ENCODE measurements around the gene MAP2K2.

The MAP2K2 gene

DNA sequence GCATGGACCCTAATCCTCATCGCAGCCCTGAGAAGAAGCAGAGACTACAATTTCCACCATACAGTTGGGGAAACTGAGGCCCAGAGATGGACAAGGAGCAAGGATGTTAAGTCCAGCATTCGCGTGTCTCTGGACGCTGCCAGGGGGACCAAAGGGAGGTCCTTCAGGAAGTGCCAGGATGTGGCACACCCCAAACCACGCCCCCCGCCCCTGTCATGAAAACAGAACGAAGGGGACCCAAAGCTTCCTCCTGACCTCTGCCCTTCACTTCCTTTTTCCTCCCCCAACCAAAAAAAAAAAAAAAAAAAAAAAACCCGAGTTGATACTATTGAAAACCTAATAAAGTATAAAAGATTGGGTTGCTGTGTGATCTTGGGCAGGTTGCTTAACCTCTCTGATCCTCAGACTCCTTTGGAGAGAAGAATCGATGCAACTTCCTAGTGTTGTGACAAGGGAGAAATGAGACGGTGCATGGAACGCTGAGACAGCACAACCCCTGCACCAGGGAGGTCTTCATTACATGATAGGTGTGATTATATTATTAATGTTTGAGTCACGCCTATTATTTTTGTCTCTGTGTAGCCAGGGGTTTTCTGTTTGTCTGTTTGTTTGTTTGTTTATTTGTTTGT is 54.5 kb downstream of the MAP2K2 start:
- TF ChIP-seq, protein P1, sequence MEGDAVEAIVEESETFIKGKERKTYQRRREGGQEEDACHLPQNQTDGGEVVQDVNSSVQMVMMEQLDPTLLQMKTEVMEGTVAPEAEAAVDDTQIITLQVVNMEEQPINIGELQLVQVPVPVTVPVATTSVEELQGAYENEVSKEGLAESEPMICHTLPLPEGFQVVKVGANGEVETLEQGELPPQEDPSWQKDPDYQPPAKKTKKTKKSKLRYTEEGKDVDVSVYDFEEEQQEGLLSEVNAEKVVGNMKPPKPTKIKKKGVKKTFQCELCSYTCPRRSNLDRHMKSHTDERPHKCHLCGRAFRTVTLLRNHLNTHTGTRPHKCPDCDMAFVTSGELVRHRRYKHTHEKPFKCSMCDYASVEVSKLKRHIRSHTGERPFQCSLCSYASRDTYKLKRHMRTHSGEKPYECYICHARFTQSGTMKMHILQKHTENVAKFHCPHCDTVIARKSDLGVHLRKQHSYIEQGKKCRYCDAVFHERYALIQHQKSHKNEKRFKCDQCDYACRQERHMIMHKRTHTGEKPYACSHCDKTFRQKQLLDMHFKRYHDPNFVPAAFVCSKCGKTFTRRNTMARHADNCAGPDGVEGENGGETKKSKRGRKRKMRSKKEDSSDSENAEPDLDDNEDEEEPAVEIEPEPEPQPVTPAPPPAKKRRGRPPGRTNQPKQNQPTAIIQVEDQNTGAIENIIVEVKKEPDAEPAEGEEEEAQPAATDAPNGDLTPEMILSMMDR (IDR thresholded peaks at IDR 0.05; ENCODE audit: low read depth, low read length), result no peak

DNA sequence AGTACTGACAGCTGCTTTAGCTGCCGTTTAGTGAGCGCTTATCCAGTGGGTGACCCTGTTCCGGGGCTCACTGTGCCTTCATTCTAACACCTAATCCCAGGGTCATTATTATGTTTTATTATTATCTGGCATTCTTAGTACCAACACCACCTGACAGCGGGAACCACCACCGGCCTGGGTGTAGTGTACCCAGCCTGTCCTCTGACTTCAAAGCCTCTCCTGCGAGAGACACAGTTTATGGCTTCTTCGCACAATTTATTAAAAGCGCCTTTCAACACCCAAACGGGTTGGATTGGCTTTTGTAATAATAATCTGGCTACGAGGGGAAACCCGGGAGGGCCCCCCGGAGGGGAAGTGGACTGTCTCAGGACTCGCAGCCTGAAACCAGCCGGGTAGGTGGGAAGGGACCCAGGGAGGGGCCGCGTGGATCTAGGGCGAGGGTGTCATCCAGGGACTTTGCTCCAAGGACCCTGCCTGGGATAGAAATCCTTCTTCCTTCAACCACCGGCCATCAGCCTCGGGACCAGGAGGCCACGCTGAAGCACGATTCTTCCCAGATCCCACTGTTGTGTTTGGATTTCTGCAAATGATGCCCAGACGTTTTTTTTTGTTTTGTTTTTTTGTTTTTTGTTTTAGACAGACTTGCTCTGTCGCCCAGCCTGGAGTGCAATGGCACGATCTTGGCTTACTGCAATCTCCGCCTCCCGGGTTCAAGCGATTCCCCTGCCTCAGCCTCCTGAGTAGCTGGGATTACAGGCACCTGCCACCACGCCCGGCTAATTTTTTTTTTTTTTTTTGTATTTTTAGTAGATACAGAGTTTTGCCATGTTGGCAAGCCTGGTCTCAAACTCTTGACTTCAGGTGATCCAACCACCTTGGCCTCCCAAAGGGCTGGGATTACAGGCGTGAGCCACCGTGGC is 55.6 kb downstream of the MAP2K2 start:
- peak overlapping the region; percentile 83 for H3K4me3 ChIP-seq (ENCODE audit: low read depth, low read length)
- TF ChIP-seq, protein P1 (IDR thresholded peaks at IDR 0.05; ENCODE audit: low read depth, low read length), result no peak

More for the DNA sequence above, 54.5 kb downstream of the MAP2K2 start:
- no peak overlapping the region for H3K4me3 ChIP-seq (ENCODE audit: low read depth, low read length)

GRCh38 chr19:4067396-4068046 is 56.4 kb downstream of the MAP2K2 start:
- TF ChIP-seq, protein P1 (IDR thresholded peaks at IDR 0.05; ENCODE audit: low read depth, low read length), result no peak
- peak overlapping the region; percentile 83 for H3K4me3 ChIP-seq (ENCODE audit: low read depth, low read length)

DNA sequence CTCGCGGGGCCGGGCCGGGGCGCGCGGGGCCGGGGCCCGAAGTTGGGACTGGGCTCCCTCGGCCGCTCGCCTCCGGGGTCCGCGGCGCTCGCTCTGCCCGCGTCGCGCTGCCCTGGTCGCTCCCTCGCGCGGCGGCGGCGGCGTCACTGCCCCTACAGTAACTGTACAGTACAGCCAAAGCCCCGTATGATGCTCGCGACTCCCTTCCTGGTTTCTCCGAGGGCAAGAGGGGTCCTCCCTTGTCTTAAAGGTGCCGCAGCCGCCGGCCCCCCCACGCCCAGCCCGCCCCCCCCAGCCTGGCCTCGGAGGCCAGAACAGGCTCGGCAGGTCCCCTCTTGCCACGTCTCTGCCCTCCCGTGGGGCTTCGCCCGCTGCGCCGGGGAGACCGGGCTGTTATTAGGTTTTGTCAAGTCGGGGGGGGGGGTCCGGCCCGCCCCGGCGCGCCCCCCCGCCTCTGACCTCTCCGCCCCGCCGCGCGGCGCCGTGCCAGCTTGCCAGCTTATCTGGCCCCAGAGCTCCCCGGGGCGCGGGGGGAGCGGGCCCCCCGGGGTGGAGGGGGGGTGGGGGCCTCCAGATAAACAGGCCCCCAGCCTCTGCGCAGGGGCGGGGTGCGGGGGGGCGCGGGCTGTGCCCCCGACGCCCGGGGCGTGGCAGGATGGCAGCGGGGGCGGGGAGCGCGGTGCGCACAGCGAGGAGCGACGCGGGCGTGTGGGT is 57.1 kb downstream of the MAP2K2 start, which contains the start of gene ZBTB7A:
Gene ZBTB7A, minus strand, starts transcription at position 218 of the 714 bp plus-strand sequence. CDS start 11,667 bp downstream, outside the sequence.
- TF ChIP-seq, protein P1 (IDR thresholded peaks at IDR 0.05; ENCODE audit: low read depth, low read length), result no peak
- H3K4me3 ChIP-seq (ENCODE audit: low read depth, low read length), result peak within 1 kb of the TSS; percentile 83

DNA sequence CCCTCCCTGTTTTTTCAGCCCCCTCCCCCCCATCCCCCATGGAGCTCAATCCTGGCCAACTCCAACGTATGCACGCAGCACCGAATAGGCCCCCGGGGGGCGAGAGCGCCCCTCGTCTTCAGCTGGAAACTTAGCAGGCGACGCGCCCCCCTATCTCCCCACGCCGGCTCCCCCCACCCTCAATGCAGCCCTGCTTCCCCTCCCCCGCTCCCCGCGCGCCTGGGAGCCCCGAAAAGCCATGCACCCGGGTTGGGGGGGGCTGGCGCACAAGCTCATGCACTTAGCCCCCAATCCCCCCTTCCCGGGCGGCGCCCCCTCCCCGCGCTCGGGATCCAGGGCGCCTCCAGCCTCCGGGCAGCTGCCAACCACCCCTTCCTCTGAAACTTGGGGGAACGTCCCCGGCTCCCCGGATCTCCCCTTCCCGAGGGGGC is 57.7 kb downstream of the MAP2K2 start:
- TF ChIP-seq, protein P1 (IDR thresholded peaks at IDR 0.05; ENCODE audit: low read depth, low read length), result no peak
- H3K4me3 ChIP-seq (ENCODE audit: low read depth, low read length), result peak overlapping the region; percentile 83

DNA sequence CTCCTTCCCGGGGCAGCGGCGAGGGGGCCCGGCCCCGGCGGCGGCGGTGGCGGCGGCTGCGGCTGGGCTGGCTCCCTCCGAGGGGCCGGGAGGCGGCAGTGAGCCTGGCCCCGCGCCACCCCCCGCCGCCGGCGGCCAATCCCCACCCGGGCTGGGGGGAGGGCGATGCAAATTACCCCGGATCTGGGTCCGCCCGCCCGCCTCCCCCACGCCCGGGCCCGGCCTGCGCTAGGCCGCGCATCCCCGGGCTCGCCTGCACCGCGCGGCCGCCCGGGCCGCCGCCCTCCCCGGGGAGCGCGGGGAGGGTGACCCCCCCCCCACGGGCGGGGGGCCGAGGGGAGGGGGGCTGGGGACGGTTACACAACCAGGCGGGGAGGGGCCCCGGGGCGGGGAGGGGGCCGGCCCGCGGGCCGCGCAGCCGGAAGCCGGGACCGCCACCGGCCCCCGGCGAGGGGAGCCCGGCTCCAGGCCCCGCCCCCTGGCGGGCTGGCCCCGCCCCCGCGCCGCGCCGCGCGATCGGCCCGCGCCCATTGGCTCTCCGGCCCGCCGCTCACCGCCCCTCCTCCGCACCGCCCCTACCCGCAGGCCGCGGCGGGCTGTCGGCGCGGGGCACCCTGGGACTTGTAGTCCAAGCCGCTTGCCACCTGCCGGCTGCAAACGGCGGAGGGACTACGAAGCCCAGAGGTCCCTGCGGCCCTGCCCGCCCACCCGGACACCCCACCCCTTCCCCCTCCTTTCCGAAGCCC is 58.3 kb downstream of the MAP2K2 start:
- TF ChIP-seq, protein P1 (IDR thresholded peaks at IDR 0.05; ENCODE audit: low read depth, low read length), result no peak
- peak overlapping the region; percentile 83 for H3K4me3 ChIP-seq (ENCODE audit: low read depth, low read length)

Measured in WI38 (cell line).